Thyroid gland (tissue), 4 donors: Measurements from ENCODE around the gene MAGI2. TPM values are rescaled to one million over a fixed set of nuclear protein-coding genes. Genes with fewer than 3 reads are reported as not detected.
"Not testable (repeated sequence)": the region's sequence is repeated elsewhere in the genome, so short reads cannot be mapped to it uniquely, and the experiment has no call there.

ENCODE experiments used
- DNase-seq, 2 donors: peaks; one replicate each; pipeline ENCODE4 v3.0.0-alpha.2; 2019
- H3K27ac ChIP-seq, 3 donors: fragments of 200-600 bp; sonication (generic); 1 replicate in 2 of 3; 2 replicates in 1 of 3; pipeline ENCODE4 v1.5.1; 2016 to 2019; ENCODE audit warnings: mild to moderate bottlenecking in 1 of 3, moderate library complexity in 1 of 3
- H3K27me3 ChIP-seq: fragments of 200-600 bp; sonication (generic); one replicate; pipeline ENCODE4 v1.5.1; 2019
- H3K36me3 ChIP-seq, 2 donors: fragments of 200-600 bp; sonication (generic); one replicate each; pipeline ENCODE4 v1.5.1; 2016 to 2019
- H3K4me1 ChIP-seq, 2 donors: fragments of 200-600 bp; sonication (generic); one replicate each; pipeline ENCODE4 v1.5.1; 2017 to 2019
- H3K4me3 ChIP-seq, 3 donors: fragments of 200-600 bp; sonication (generic); replicated peaks in 1 of 3; 1 replicate in 2 of 3; 2 replicates in 1 of 3; pipeline ENCODE4 v1.5.1; 2016; ENCODE audit warnings: mild to moderate bottlenecking in 1 of 3
- H3K9me3 ChIP-seq: fragments of 200-600 bp; sonication (generic); one replicate; pipeline ENCODE4 v1.5.1; 2017
- CTCF ChIP-seq, 6 experiments: fragments of 200-600 bp in 3 of 6; fragments of 450-650 bp in 3 of 6; sonication (generic) in 3 of 6; IDR thresholded peaks; one replicate each; pipeline ENCODE4 v1.5.1; 2016 to 2019; ENCODE audit warnings: antibody characterized with exemption in 6 of 6, mild to moderate bottlenecking in 2 of 6, inconsistent platforms in 1 of 6, moderate library complexity in 1 of 6
- POLR2A ChIP-seq, 2 donors: fragments of 450-650 bp; IDR thresholded peaks; one replicate each; pipeline ENCODE4 v1.6.1; 2017; ENCODE audit warnings: antibody characterized with exemption in 2 of 2, mild to moderate bottlenecking in 2 of 2, moderate library complexity in 1 of 2
- WGBS, 2 donors: methylation state at CpG; one replicate each; pipeline ENCODE4 v1.1.5; 2017; 5-methylcytosine and 5-hydroxymethylcytosine counted together
- intact Hi-C: fragments of 100-400 bp; cut with DNase I; formaldehyde crosslinking; loops from one replicate; pipeline ENCODE4 v1.15.1; 2023
- total RNA-seq, 4 donors: library from RNA; depleted of rRNA; stranded (reverse); fragments of >200 nt; gene quantifications; one replicate each; pipeline ENCODE4 v1.2.3, GENCODE V29; 2016

MAGI2 gene
- total RNA-seq, 4 donors from 2014 or later = 20.7 to 31.1 (median 26.0) TPM

- Histone ChIP-seq H3K27me3 (no peaks in the 10 kb centered on the region), H3K27ac (no peak overlapping the region), H3K36me3 (no peaks in the 10 kb centered on the region), H3K9me3 (no peaks in the 10 kb centered on the region), H3K4me3 (no peak overlapping the region), H3K4me1 (peaks cover 18 to 21% of the 10 kb centered on the region in 2 donors)
- intact Hi-C loops = no loop called here
- no peak for DNase-seq
- no peak for TF ChIP-seq POLR2A (IDR thresholded peaks at IDR 0.05)
- TF ChIP-seq CTCF (IDR thresholded peaks at IDR 0.05) = no peak
- WGBS, 2 donors = 87 to 93% methylated on average over 2 of the region's 2 CpGs
Observed at GRCh38 chr7:79046061-79046460, 407.4 kb downstream of the MAGI2 start.

DNA sequence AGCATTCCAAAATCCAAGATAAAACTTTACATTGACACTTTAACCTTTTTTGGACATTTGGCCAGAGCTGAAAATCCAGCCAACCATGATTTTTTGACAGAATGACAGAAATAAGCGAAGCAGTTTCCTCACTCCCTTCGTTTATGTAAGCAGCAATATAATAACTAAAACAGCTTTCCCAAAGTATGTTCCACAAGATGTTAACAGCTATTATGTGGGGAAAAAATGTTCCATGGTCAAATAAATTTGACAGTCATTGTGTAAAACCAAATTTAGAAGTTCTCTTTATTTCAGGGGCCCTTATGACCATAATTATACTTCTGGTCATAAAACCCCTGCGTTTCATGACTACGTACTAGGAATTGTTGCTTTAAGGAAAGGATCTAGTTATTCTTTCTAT, 416.5 kb downstream of the MAGI2 start:
- TF ChIP-seq POLR2A (IDR thresholded peaks at IDR 0.05) (no peak), CTCF (IDR thresholded peaks at IDR 0.05) (no peak)
- WGBS, 2 donors = 35 to 52% methylated on average over 4 of the region's 4 CpGs
- no peaks in the 10 kb centered on the region for H3K36me3 ChIP-seq

DNA sequence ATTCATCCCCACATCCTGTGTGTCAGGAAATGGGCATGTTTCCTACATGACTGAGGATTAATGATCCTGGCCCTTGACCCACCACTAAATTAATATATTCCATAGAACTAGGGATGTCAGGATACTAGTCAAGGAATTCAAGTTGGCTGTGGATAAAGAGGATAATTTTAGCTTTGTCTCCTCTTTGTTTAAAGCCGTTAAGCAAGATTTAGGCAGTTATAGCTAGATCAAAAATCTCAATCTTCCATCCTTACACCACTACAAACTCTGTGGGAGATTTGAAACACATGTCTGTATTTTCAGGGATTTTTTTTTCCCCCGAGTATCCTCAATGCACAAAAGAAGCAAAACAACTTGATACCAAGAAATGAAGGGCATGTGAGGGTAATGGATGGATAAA, 417.1 kb downstream of the MAGI2 start:
- Histone ChIP-seq H3K27ac (no peak overlapping the region), H3K9me3 (no peaks in the 10 kb centered on the region), H3K4me3 (no peak overlapping the region), H3K4me1 (peaks cover 0 to 10% of the 10 kb centered on the region in 2 donors), H3K27me3 (no peaks in the 10 kb centered on the region), H3K36me3 (no peaks in the 10 kb centered on the region)
- WGBS, 2 donors = 70 to 79% methylated on average over 2 of the region's 2 CpGs
- TF ChIP-seq CTCF (IDR thresholded peaks at IDR 0.05) = no peak
- no peak for TF ChIP-seq POLR2A (IDR thresholded peaks at IDR 0.05)
- intact Hi-C loops = no loop called here
- DNase-seq = no peak

More for the DNA sequence above, 416.5 kb downstream of the MAGI2 start:
- DNase-seq = no peak
- peak overlapping the region in 1 of 3 donors; percentile 32 for H3K27ac ChIP-seq
- no peaks in the 10 kb centered on the region for H3K9me3 ChIP-seq
- intact Hi-C loops = no loop called here
- no peaks in the 10 kb centered on the region for H3K27me3 ChIP-seq
- H3K4me3 ChIP-seq = no peak overlapping the region
- H3K4me1 ChIP-seq = peaks cover 0 to 10% of the 10 kb centered on the region in 2 donors

DNA sequence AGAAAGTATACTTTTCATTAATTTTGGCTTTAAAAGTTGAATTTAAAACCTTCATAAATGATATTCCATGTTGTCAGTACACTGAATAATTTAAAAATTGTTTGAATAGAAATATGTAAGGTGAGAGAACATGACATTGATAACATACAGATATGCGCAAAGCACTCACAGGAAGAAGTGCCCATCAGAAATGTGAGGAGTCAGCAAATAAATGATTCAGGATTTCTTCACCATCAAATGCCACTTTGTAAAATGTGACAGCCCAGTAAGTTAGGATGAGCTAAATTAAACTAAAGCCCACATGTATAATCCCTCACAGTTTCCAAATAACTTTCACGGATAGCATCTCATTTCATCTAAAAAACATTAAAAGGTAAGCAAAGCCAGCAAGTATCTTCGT, 417.6 kb downstream of the MAGI2 start:
- WGBS, 2 donors = 92 to 95% methylated on average over 3 of the region's 3 CpGs
- H3K36me3 ChIP-seq = no peaks in the 10 kb centered on the region
- H3K4me3 ChIP-seq = no peak overlapping the region
- H3K27me3 ChIP-seq = no peaks in the 10 kb centered on the region
- TF ChIP-seq CTCF (IDR thresholded peaks at IDR 0.05) (no peak), POLR2A (IDR thresholded peaks at IDR 0.05) (no peak)
- no peak overlapping the region for H3K27ac ChIP-seq
- peaks cover 0 to 10% of the 10 kb centered on the region in 2 donors for H3K4me1 ChIP-seq
- intact Hi-C loops = no loop called here
- DNase-seq = no peak
- no peaks in the 10 kb centered on the region for H3K9me3 ChIP-seq

DNA sequence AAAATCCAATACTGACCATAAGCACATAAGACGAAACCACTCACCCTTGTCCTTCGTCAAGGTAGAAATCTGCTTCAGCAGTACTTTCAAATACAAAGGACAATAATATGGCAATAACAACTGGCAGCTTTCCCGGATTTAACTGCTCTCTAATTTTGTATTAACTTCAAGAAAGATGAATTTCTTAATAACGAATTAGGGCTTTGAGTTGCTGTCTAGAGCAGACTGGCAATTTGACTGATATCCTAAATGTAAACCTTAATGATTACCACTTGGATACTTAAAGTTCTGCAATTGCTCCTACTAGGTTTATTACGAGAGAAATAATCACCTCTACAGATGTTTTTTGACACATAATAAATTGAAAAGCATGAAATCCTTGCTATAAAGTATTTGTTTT, 418.7 kb downstream of the MAGI2 start:
- H3K27me3 ChIP-seq = no peaks in the 10 kb centered on the region
- no peak overlapping the region for H3K4me3 ChIP-seq
- intact Hi-C loops = no loop called here
- H3K36me3 ChIP-seq = no peaks in the 10 kb centered on the region
- no peak overlapping the region for H3K27ac ChIP-seq
- DNase-seq = no peak
- H3K4me1 ChIP-seq = peaks cover 0 to 10% of the 10 kb centered on the region in 2 donors
- TF ChIP-seq CTCF (IDR thresholded peaks at IDR 0.05) (no peak), POLR2A (IDR thresholded peaks at IDR 0.05) (no peak)
- WGBS, 2 donors = 74% methylated on average over 5 of the region's 5 CpGs
- no peaks in the 10 kb centered on the region for H3K9me3 ChIP-seq

DNA sequence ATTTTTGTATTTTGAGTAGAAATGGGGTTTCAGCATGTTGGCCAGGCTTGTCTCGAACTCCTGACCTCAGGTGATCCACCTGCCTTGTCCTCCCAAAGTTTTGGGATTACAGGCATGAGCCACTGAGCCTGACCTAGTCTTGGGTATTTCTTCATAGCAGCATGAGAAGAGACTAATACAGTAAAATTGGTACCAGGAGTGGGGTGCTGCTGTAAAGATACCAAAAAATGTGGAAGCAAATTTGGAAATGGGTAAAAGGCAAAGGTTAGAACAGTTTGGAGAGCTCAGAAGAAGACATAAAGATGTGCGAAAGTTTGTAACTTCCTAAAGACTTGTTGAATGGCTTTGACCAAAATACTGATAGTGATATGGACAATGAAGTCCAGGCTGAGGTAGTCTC, 433.8 kb downstream of the MAGI2 start:
- H3K9me3 ChIP-seq, H3K27ac ChIP-seq, intact Hi-C loops, H3K4me1 ChIP-seq, H3K4me3 ChIP-seq, H3K36me3 ChIP-seq, H3K27me3 ChIP-seq, DNase-seq: not testable (repeated sequence)
- WGBS, 2 donors = 86% methylated on average over 2 of the region's 2 CpGs
